Ammon's horn (tissue), 1 donor: ENCODE measurements around the gene SLC35D1.
"Not testable (repeated sequence)": the region's sequence is repeated elsewhere in the genome, so short reads cannot be mapped to it uniquely, and the experiment has no call there.

Source experiments
- DNase-seq: peaks from one replicate; pipeline ENCODE4 v3.0.0-alpha.2; 2016; ENCODE audit warnings: low spot score

SLC35D1 gene

DNA sequence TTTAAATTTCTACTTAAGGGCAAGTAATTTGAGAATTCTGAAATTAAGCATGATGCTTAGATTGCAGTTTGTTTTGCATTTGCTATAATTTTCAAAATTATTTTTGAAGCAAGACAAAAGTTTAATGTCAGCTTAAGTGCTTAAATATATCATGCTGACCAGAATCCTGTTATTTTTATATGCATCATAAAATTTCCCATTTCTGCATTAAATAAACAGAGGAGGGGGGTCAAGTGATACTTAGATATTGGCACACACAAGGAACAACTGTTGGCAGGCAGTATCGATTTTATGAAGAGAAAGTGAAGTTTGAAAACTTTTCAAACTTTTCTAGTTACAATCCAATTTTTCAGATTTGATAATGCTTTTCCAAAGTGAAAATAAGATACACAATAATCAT, 68.1 kb downstream of the SLC35D1 start:
- DNase-seq: no peak

DNA sequence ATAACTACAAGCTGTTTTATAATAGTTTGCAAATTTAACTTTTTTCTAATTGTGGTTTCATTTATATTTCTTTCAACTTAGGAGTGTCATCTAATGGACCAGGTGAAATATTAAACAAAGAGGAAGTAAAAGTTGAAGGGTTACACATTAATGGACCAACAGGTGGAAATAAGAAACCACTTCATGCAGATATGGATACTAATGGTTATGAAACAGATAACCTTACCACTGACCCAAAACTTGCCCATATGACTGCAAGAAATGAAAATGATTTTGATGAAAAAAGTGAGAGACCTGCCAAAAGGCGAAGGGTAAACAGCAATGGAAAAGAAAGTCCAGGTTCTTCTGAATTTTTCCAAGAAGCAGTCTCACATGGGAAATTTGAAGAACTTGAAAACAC, 69.5 kb downstream of the SLC35D1 start:
- no peak for DNase-seq

- DNase-seq: no peak
Measured at GRCh38 chr1:66982561-66983260, 71.2 kb downstream of the SLC35D1 start.

GRCh38 chr1:66981679-66982078, 72.3 kb downstream of the SLC35D1 start:
- peak; percentile 86 for DNase-seq

- no peak for DNase-seq
Measured at GRCh38 chr1:66980745-66981367, 73.1 kb downstream of the SLC35D1 start.

GRCh38 chr1:66979621-66980020, 74.3 kb downstream of the SLC35D1 start:
- DNase-seq: not testable (repeated sequence)

- DNase-seq: no peak
Measured at GRCh38 chr1:66978201-66978600, 75.7 kb downstream of the SLC35D1 start.

DNA sequence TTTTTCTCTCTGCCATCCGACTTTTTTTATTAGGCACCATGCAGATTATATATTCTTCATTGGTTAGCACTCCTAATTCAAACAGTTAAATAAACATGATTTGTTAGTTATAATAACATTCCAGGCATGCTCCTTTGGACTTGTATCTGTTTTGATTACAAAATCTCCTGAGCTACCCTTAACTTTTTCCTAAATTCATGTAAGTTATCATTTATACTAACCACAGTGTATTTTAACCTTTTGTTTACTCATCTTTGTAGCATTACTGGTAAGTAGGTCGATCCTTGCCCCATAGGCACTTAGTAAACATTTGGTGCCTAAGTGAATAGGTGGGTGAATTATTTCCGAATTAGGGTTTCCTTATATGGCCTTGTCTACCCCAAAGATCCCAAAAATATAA, 85.4 kb downstream of the SLC35D1 start:
- DNase-seq: no peak

- DNase-seq: not testable (repeated sequence)
Measured at GRCh38 chr1:66966188-66966873, 87.6 kb downstream of the SLC35D1 start.

DNA sequence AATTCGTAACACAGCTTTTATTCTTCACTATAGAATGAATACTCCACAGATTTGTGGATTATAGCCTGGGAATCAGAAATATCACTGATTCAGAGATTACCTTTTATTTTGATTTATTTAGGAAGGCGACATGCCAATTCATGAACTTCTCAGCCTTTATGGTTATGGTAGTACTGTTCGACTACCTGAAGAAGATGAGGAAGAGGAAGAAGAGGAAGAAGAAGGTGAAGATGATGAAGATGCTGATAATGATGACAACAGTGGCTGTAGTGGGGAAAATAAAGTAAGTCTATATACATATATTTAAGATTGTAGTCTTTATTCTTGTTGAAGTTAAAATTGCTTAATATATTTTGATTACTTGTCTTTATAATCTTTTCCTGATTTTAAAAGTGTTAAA, 96.0 kb downstream of the SLC35D1 start:
- no peak for DNase-seq

GRCh38 chr1:66954208-66954607, 99.7 kb downstream of the SLC35D1 start:
- no peak for DNase-seq

DNA sequence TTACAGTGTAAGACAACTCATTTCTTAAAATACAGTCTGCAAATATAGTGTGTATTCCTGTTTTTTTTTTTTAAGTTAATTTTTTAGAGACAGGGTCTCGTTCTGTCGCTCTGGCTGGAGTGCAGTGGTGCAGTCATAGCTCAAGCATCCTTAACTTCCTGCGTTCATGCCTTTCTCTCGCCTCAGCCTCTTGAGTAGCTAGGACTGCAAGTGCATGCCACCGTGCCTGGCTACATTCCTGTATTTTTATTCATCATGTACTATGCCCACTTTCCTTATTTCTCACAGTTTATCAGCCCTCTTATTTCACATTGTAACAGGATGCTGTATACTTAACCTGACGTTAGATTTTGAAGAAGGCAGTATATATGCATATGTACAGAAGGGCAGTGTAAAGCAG, 102.4 kb downstream of the SLC35D1 start:
- no peak for DNase-seq
